GM06990 (cell line): ENCODE measurements around the gene BCS1L.

Experiments used
- DNase-seq: peaks from one replicate; pipeline ENCODE4 v3.0.0-alpha.2; 2011; ENCODE audit not compliant: insufficient read length; ENCODE audit errors: extremely low read depth
- H3K27me3 ChIP-seq: replicated peaks from 2 replicates; pipeline ENCODE4 v1.6.0; 2011; ENCODE audit warnings: low read length; ENCODE audit not compliant: control insufficient read depth, insufficient read depth
- H3K36me3 ChIP-seq: 2 replicates; pipeline ENCODE4 v1.5.1; 2011; ENCODE audit warnings: low read length; ENCODE audit not compliant: control insufficient read depth, insufficient read depth
- H3K4me3 ChIP-seq: replicated peaks from 2 replicates; pipeline ENCODE4 v1.5.1; 2011; ENCODE audit warnings: low read depth, mild to moderate bottlenecking, control low read depth, low read length
- TF ChIP-seq, protein P1 (sequence below): IDR thresholded peaks from 2 replicates; pipeline ENCODE4 v1.5.1; 2011; ENCODE audit warnings: low read length, control low read depth, mild to moderate bottlenecking, inconsistent platforms; ENCODE audit not compliant: insufficient read depth, poor library complexity, severe bottlenecking

BCS1L gene

DNA sequence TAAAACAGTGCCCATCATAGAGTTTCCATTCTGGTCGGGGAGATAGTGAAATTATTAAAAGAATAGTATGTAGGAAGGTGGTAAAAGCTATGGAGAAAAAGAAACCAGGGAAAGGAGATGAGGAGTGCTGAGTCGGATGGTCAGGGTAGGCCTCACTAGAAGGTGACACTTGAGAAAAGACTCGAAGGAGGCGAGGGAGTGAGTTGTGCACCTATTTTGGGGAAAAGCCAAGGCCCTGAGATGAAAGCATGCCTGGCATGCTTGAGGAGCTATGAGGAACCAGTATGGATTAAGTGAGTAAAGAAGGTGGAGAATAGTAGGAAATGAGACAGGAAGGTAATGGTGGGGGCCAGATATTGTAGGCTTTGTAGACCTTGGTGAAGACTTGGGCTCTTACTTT, 43.9 kb downstream of the BCS1L start:
- Histone ChIP-seq H3K36me3 (peaks cover 3% of the 10 kb centered on the region), H3K4me3 (no peak overlapping the region), H3K27me3 (no peaks in the 10 kb centered on the region)
- TF ChIP-seq, protein P1, sequence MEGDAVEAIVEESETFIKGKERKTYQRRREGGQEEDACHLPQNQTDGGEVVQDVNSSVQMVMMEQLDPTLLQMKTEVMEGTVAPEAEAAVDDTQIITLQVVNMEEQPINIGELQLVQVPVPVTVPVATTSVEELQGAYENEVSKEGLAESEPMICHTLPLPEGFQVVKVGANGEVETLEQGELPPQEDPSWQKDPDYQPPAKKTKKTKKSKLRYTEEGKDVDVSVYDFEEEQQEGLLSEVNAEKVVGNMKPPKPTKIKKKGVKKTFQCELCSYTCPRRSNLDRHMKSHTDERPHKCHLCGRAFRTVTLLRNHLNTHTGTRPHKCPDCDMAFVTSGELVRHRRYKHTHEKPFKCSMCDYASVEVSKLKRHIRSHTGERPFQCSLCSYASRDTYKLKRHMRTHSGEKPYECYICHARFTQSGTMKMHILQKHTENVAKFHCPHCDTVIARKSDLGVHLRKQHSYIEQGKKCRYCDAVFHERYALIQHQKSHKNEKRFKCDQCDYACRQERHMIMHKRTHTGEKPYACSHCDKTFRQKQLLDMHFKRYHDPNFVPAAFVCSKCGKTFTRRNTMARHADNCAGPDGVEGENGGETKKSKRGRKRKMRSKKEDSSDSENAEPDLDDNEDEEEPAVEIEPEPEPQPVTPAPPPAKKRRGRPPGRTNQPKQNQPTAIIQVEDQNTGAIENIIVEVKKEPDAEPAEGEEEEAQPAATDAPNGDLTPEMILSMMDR = no peak
- DNase-seq = no peak

DNA sequence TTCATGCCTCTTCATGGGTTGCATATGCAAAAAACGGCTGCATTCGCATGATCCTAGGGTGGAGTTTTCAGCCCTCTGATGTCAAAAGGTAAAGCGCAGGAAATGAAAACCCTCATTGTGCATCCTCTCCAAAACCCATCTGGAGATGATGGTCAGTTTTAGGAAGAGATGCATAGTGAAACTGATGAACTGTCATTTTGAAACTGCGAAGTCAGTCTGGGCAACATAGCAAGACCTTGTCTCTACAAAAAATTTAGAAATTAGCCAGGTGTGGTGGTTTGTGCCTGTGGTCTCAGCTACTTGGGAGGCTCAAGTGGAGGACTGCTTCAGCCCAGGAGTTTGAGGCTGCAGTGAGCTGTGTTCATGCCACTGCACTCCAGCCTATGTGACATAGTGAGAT, 48.6 kb downstream of the BCS1L start:
- no peaks in the 10 kb centered on the region for H3K36me3 ChIP-seq
- H3K27me3 ChIP-seq = no peaks in the 10 kb centered on the region
- H3K4me3 ChIP-seq = no peak overlapping the region
- peak; percentile 80 for DNase-seq
- TF ChIP-seq, protein P1 = no peak

- no peaks in the 10 kb centered on the region for H3K36me3 ChIP-seq
- no peaks in the 10 kb centered on the region for H3K27me3 ChIP-seq
- no peak overlapping the region for H3K4me3 ChIP-seq
- TF ChIP-seq, protein P1 = no peak
- no peak for DNase-seq
Observed at GRCh38 chr2:218709908-218710307, 50.4 kb downstream of the BCS1L start.

GRCh38 chr2:218710334-218710686, 50.8 kb downstream of the BCS1L start:
- no peak for DNase-seq
- Histone ChIP-seq H3K4me3 (no peak overlapping the region), H3K27me3 (no peaks in the 10 kb centered on the region), H3K36me3 (no peaks in the 10 kb centered on the region)
- TF ChIP-seq, protein P1 = no peak

DNA sequence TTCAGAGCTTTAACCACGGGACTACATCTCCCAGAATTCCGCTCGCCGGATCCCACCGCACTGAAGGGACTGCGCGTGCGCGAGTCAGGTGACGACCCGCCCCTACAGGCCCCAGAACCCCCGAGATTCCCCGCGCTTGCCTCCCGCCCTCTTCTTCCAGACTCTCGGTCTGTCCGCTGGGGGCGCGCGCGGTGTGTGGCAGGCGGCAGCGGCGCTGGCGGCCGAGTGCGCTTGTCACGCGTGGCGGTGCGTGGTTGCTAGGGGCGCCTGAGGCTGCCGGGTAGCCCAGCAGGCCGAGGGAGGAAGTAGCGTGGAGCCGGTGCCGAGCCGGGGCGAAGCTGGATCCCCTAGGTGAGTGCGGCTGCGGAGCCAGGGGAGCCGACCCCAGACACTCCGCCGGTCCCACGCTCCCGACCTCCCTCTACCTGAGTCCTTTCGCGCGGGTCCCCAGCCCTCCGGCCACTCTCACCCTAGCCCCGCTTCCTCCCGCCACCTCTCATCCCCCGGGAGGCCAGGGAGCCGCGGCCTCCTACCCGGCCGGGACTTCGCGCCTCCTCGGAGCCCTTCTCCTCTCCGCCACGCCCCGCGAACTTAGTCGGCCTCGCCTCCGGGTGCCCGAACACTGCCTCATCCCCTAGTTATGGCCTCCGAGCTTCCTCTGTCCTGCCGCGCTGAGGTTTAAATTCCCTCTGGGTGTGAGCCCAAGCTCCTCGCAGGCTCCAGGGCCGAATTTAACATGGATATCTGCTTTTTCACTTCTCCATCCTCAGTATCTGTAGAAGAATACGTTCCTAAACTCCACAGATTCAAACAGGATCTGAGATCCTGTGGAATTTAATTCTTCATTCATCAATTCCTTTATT, 51.4 kb downstream of the BCS1L start, which contains the start of gene TTLL4:
TTLL4 (plus strand) TSS at position 149 of the 863 bp plus-strand sequence. CDS start 26,842 bp downstream, outside the sequence.
- no peaks in the 10 kb centered on the region for H3K36me3 ChIP-seq
- H3K4me3 ChIP-seq = peak within 1 kb of the TSS; percentile 92
- TF ChIP-seq, protein P1 = peak; percentile 76
- peak; percentile 97 for DNase-seq
- no peaks in the 10 kb centered on the region for H3K27me3 ChIP-seq
